GM19468 (cell line): ENCODE data around the gene RBM26.
A peak's percentile ranks its signal among the peaks of the same experiment; 100 is the strongest.

ENCODE experiments used
- ATAC-seq: cut with Tn5 transposase; IDR thresholded peaks from one replicate; pipeline ENCODE4 v1.9.1; 2021; ENCODE audit warnings: mild to moderate bottlenecking, moderate library complexity, moderate number of reproducible peaks; ENCODE audit not compliant: unreplicated experiment; ENCODE audit errors: extremely low read depth

RBM26 gene, protein sequence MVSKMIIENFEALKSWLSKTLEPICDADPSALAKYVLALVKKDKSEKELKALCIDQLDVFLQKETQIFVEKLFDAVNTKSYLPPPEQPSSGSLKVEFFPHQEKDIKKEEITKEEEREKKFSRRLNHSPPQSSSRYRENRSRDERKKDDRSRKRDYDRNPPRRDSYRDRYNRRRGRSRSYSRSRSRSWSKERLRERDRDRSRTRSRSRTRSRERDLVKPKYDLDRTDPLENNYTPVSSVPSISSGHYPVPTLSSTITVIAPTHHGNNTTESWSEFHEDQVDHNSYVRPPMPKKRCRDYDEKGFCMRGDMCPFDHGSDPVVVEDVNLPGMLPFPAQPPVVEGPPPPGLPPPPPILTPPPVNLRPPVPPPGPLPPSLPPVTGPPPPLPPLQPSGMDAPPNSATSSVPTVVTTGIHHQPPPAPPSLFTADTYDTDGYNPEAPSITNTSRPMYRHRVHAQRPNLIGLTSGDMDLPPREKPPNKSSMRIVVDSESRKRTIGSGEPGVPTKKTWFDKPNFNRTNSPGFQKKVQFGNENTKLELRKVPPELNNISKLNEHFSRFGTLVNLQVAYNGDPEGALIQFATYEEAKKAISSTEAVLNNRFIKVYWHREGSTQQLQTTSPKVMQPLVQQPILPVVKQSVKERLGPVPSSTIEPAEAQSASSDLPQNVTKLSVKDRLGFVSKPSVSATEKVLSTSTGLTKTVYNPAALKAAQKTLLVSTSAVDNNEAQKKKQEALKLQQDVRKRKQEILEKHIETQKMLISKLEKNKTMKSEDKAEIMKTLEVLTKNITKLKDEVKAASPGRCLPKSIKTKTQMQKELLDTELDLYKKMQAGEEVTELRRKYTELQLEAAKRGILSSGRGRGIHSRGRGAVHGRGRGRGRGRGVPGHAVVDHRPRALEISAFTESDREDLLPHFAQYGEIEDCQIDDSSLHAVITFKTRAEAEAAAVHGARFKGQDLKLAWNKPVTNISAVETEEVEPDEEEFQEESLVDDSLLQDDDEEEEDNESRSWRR

DNA sequence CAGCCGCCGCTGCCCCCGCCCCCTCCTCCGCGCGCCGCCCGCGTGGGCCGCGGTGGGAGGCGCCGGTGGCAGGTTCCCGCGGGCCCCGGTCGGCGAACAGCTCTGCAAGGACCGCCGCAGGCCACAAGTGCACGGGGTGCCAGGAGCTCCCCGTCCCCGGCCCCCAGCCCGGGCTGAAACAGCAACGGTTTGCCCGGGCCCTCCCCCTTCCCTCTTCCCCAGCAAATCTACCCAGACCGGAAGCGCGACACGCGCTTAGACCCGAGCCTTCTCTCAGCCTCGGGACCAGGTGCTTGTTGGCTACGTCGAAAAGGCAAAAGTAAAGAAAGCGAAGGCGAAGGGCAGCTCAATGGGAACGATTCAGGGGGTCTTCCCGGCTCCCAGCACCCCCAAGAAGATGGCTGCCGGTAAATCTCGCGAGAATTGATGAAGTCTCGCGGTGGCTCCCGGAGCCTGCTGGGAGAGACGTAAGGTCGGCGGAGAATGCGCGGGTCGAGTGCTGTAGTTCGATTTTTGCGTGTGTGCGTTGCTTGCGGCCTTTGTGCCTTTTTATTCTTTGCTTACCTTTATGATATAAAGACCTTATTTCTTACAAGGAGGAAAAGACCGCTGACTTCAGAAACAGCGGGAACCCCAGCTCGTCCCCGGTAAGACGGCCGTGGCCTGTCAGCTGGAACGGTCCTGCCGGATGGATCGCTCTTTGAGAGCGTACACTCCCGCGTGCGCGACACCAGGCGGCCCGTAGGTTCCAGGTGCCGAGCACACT lies at the start of gene RBM26:
Gene RBM26, minus strand, starts transcription at position 425 of the 766 bp plus-strand sequence. CDS start 481 bp downstream, outside the sequence.
- peak; percentile 43 for ATAC-seq

DNA sequence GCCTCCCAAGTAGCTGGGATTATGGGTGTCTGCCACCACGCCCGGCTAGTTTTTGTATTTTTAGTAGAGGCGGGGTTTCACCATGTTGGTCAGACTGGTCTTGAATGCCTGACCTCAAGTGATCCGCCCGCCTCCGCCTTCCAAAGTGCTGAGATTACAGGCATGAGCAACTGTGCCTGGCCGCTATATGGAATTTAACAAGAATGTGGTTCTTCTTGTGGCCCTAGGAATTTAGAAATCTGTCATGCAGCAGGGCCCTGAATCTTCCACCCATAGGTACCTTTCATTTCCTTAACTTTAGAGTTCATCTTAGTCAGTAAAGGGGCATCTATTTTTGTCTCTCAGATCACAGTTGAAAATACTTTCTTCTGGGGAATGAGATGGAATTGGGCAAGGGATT lies 49.3 kb upstream of the RBM26 start:
- no peak for ATAC-seq

DNA sequence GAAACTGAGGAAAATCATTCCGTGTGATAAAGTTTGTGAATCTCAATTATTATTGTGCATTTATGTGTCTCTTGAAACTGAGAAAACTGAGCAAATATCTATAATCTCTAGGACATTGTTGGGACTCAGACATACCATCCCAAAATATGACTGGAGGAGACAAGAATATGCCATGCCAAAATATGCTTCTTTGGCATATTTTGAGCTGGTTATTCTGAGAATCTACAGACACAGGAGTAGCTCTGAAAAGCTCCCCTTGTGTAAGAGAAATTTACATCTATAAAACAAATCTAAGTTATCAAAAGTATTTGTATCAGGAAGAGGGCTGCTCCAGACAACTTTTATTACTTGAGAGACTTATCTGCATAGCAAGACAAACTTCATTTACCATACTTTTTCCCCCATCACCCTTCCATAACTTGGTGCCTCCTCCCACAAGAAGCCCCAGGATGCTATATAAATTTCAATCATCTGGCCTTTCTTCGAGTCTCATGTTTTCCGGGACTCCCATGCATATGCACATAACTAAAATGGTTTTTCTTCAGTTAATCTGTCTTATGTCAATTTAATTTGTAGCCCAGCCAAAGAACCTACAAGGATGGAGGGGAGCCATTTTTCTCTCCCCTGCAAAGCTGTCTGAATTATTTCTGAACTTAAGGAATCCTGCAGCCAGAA lies 46.3 kb upstream of the RBM26 start:
- no peak for ATAC-seq

DNA sequence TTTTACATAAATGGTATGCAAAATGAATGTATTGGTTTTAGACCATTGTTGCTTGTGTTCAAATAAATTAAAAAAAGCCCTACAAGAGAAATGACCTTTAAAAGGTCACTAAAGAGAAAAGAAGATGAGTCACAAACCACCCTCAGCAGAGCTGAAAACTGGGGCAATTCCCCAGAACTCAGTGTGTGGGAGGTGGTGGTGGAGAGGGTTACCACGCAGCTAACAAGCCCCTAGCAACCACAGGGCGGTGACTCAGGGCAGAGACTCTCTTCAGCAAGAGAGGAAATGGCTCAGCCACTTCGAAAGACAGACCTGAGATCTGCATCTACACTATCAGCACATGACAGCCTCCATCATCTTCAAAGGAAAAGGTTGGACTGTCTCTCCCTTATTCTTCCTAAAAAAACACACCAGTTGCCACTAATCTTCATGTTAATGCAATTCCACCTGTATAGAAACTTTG lies 45.5 kb upstream of the RBM26 start:
- ATAC-seq, result peak; percentile 93

DNA sequence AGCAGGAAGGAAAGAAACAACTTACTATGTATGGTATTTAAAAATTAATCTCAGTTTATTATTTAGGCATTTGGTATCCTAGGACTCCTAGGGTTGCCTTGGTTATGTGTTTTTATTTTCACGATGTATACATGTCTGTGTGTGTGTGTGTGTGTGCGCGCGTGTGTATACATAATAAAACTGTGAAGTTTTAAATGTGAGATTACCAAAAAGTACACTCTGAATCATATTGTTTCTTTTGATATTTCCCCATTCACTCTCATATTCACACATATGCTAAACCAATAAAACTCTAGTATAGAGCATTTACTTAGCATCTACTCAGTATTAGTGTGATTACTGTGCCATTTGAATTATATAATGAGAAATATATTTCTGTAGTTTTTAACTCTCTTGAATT lies 44.1 kb upstream of the RBM26 start:
- ATAC-seq, result no peak

DNA sequence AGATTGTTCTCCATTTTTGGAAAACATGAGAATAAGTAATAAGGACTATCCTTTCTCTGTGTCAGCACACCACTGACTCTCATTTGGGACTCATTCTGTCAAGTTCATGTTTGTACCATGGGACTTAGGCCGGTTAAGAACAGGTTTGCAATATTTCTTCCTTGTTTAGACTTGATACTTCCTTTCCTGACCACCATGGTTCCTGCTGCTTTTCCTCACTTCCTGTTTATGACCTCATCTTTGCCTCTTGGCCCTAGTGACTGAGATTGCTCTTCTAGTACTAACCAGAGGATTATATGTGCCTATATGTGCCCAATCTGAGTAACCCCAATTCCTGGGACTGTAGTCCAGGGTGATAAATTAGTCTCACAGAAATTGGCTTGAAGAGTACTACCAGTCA lies 42.4 kb upstream of the RBM26 start:
- ATAC-seq, result no peak

DNA sequence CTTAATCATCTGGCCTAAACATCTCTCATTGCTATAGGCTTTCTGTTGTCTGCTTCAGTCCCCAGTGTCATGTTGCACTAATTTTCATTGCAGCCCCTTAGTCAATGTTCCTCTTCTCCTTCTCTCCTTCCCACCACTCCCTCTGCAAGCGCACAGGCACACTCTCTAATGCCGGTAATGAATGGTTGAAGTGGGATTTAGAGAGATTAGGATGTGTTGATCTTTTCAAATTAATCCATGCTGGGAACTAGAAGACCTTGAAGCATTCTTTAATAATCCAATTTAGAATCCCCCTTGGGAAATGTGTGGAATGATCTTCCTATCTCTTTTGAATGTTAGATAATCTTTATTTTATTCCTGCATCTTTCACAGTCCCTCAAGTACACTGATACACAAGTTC lies 41.7 kb upstream of the RBM26 start:
- ATAC-seq, result no peak

DNA sequence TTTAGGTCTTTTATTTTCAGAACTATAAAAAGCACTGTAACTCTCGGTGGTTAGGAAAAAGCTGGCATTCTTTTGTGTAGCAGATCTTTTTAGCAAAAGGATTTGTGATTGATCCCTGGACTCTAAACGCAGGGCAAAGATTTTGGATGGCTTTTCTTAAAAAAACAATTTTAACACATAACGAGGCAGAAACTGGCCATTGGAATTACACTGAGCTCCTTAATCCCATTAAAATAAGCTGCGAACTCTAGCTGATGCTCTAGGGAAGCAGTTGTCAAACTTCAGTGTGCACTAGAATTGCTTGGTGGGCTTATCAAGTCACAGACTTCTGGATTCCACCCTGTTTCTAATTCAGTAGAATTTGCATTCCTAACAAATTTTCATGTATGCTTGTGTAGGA lies 41.1 kb upstream of the RBM26 start:
- no peak for ATAC-seq

DNA sequence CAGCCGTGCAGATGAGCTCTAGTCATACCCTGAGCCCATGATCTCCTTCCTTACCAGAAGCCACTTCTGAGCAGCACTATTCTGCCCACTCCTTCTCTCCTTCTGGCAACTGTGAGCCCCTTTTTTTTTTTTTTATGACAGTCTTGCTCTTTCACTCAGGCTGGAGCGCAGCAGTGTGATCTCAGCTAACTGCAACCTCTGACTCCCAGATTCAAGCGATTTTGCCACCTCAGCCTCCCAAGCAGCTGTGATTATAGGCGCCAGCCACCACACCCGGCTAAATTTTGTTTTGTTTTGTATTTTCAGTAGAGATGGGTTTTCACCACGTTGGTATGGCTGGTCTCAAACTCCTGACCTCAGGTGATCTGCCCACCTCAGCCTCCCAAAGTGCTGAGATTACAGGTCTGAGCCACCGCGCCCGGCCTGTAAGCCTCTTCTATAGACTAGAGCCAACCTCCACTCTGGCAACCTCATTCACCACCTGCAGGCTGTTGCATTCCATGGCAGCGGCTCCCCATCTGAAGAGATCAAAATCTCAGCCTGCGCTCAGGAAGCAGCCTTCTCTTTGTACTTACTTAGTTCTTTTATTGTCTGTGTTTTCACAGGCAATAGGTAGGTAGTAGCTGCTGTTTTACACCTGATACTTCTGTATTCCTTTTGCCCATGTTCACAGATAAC lies 40.1 kb upstream of the RBM26 start:
- ATAC-seq, result no peak

DNA sequence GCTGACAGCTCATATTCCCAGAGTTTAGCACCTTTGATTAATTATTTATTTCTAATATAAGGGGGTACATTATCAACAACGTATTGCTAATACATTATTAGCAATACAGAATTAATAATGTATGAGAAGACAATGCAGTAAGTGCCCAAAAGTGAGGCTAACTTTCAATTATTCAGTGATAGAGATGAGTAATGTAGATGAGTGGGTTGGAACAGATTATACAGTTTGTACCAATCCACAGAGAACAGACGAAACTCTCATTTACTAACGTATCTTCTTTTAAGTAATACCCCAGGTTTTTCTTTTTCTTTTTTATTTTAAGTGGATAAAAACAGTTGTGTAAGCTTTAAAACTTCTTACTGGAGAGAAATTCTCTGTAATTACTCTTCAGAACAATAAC lies 36.7 kb upstream of the RBM26 start:
- no peak for ATAC-seq

DNA sequence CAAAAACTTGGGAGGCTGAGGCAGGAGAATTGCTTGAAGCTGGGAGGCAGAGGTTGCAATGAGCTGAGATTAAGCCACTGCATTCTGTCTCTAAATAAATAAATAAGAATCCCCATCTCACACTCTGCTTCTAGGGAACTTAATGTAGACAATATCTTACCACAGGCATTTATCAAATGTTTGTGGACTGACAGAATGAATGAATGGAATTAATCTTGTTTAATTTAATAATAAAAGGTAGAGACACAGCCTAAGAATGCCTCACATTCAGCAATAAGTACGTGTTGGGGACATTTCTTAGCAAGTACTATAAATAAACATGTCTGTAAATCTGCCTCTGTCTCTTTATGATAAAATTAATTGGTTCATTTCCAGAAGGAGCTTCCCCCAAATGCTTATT lies 36.2 kb upstream of the RBM26 start:
- no peak for ATAC-seq

DNA sequence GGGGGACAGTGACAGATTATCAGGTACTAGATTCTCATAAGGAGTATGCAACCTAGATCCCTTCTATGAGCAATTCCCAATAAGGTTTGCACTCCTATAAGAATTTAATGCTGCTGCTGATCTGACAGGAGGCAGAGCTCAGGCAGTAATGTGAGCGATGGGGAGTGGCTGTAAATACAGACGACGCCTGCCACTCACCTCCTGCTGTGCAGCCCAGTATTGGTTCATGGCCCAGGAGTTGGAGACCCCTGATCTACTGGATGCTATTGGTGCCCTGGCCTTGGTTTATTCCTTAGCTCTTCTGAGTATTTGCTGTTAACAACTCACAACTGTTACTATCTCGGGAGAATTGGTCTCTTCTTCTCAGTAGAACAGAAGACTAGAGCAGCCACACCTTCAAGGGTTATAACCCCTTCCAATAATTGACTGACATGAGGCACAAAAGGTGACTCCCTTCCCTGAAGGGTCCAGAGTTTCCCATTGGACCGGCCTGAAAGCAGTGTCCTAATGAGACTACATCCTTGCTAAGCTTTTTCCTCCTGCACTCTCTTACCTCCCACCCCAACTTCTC lies 35.0 kb upstream of the RBM26 start:
- ATAC-seq, result no peak

DNA sequence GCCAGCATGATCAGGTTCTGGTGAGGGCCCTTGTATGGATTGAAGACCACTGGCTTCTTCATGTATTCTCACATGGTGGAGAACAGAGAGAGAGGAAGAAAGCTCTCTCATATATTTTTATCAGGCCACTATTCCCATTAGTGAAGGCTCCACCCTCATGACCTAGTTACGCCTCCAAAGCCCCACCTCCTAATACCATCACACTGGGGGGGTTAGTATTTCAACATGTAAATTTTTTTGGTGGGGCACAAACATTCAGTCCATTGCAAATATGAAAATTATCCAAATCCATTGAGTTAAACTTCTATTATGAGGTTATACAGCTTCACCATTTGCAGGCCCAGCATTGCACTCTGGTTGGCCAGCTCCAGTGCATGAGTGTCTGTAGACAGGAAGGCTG lies 33.2 kb upstream of the RBM26 start:
- ATAC-seq, result no peak

DNA sequence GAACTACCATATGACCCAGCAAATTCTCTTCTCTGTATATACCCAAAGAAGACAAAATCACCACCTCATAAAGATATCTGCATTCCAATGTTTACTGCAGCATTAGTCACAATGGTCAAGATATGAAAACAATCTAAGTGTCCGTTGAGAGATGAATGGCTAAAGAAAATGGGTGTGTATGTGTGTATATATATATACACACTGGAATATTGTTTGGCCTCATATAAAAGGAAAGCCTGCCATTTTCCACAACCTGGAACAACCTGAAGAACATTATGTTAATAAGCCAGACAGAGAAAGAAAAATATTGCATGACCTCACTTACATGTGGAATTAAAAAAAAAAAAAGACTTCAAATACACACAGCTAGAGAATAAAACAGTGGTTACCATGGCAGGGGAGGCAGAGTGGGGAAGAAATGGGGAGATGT lies 29.5 kb upstream of the RBM26 start:
- no peak for ATAC-seq

DNA sequence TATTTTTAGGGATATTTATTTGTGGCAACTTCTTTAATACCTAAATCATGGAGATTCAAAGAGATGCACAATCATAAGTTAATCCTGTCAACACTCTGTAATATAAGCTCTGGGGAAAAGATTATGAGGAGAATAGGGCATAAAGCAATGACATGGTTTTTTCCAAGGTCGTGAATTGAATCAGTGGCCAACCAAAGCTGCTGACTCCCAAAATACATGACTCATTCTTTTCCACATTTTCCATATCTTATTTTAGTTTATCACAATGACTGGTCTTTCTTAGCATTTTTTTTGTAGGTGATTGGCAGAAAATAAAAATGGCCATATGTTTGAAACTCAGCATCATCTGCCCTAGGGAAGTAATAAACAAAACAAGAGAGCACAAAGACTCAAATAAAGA lies 28.5 kb upstream of the RBM26 start:
- no peak for ATAC-seq

DNA sequence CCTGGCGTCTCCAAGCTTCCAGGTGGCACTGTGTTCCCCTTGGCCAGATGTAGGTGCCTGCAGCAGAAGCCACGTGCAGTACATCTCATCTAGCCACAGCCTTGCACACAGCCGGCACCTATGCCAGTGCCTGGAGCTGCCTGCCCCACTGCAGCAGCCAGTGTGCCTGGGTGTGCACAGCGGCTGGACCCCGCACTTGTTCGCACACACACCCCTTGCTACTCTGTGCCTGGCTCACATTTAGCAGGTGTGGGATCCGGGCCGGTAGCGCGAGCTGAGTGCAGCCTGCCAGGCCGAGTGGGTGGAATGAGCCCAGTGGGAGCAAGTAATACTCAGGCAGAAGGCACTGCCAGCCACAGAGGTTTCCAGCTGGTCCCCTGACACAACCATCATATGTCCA lies 26.9 kb upstream of the RBM26 start:
- ATAC-seq, result no peak

DNA sequence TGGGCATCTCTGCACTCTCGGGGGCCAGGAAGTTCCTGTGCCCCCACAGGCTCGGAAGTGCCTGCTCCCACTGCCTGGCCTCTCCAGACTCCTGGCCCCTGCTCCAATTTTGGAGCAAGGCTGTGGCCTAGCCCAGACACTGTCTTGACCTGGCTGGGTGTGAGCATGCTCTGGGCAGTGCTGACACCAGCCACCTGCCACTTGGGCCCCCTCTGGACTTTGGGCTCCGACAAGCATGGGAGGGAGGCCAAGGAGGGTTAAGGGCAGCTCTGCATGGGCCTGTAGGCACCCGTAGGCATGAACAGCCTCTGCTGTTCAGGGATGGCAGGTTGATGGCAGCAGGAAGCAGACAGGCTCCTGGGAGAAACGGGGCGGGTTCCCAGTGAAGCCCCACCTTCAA lies 26.0 kb upstream of the RBM26 start:
- ATAC-seq, result no peak

DNA sequence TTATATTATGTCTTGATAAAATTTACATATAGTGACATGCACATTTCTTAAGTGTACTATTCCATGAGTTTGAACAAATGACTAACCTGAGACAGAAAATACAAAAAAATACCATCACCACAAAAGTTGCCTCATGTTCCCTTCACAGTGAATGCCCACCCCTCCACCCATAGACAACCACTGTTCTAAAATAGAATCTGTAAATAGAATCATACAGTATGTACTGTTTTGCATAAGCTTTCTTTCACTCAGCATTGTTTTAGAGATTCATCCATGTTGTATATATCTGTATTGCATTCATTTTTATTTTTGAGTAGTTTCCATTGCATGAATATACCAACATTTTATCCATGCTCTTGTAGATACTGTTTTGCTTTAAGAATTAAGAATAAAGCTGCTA lies 23.3 kb upstream of the RBM26 start:
- ATAC-seq, result no peak

DNA sequence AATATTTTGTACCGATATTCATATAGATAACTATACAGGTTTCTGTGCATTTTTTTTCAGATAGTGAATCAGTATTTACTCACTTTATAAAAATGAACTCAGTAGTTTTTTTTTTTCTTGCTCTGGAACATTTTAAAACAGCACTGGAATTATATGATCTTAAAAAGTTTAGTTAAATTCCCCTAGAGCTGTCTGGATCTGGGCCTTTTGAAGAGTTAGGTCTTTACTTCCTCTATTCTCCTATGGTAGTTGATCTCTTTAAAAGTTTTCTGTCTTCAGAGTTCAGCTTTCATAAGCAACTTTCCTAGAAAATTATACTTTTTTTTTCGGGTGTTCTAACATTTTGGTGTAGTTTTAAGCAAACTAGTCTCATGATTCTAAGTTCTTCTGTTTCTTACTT lies 21.8 kb upstream of the RBM26 start:
- ATAC-seq, result no peak
